AG10803 (cell line): ENCODE data around the gene SH3PXD2A.

Source experiments
- DNase-seq: peaks from one replicate; pipeline ENCODE4 v3.0.0; 2010; ENCODE audit warnings: low read depth
- H3K4me3 ChIP-seq: 2 replicates; pipeline ENCODE4 v1.5.1; 2011; ENCODE audit warnings: mild to moderate bottlenecking, low read length, control low read depth
- TF ChIP-seq, protein P1 (sequence below): conservative IDR thresholded peaks from 2 replicates; pipeline ENCODE4 v1.5.1; 2011; ENCODE audit warnings: mild to moderate bottlenecking, low read length, control low read depth, inconsistent platforms

Gene SH3PXD2A

DNA sequence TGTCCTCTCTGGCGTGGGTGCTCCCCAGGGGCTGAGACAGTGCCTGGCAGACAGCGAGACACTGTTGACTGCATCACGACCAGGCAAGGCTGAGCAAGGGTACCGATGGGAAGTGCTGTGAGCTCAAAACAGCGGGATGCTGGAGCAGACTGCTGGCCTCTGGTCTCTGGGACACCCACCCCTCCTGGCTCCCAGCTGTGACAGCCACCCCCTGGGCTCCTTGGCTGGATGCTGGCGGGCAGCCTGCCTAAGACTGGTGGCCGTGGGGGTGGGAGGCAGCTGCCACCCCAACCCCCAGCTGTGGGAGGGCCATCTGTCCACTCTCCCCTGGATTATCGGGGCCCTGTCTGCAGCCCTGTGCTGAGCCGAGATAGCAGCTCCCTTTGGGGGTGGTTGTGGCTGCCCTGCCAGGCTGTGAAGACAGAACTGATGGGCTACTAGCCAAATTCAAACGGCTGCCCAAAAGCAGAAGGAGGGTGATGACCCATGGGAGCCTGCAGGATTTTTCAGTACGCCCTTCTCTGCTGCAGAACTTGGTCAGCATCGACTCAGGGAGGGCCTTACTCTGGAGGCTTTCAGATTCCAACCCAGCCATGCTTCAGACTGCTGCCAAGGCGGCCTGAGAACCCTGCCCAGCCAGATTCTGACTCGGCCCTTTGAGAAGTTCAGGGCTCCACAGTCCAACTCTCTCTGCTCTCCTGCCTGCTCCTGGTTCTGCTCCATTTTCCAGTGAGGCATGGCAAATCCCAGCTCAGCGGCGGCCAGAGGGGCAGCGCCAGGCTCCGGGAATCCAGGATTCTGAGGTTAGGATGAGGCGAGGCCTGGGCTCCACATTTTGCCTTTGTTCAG, 236.6 kb downstream of the SH3PXD2A start:
- no peak overlapping the region for H3K4me3 ChIP-seq
- DNase-seq: peak; percentile 82
- TF ChIP-seq, protein P1, sequence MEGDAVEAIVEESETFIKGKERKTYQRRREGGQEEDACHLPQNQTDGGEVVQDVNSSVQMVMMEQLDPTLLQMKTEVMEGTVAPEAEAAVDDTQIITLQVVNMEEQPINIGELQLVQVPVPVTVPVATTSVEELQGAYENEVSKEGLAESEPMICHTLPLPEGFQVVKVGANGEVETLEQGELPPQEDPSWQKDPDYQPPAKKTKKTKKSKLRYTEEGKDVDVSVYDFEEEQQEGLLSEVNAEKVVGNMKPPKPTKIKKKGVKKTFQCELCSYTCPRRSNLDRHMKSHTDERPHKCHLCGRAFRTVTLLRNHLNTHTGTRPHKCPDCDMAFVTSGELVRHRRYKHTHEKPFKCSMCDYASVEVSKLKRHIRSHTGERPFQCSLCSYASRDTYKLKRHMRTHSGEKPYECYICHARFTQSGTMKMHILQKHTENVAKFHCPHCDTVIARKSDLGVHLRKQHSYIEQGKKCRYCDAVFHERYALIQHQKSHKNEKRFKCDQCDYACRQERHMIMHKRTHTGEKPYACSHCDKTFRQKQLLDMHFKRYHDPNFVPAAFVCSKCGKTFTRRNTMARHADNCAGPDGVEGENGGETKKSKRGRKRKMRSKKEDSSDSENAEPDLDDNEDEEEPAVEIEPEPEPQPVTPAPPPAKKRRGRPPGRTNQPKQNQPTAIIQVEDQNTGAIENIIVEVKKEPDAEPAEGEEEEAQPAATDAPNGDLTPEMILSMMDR: no peak

GRCh38 chr10:103617602-103618385, 237.6 kb downstream of the SH3PXD2A start:
- H3K4me3 ChIP-seq: no peak overlapping the region
- TF ChIP-seq, protein P1: no peak
- peak; percentile 56 for DNase-seq

DNA sequence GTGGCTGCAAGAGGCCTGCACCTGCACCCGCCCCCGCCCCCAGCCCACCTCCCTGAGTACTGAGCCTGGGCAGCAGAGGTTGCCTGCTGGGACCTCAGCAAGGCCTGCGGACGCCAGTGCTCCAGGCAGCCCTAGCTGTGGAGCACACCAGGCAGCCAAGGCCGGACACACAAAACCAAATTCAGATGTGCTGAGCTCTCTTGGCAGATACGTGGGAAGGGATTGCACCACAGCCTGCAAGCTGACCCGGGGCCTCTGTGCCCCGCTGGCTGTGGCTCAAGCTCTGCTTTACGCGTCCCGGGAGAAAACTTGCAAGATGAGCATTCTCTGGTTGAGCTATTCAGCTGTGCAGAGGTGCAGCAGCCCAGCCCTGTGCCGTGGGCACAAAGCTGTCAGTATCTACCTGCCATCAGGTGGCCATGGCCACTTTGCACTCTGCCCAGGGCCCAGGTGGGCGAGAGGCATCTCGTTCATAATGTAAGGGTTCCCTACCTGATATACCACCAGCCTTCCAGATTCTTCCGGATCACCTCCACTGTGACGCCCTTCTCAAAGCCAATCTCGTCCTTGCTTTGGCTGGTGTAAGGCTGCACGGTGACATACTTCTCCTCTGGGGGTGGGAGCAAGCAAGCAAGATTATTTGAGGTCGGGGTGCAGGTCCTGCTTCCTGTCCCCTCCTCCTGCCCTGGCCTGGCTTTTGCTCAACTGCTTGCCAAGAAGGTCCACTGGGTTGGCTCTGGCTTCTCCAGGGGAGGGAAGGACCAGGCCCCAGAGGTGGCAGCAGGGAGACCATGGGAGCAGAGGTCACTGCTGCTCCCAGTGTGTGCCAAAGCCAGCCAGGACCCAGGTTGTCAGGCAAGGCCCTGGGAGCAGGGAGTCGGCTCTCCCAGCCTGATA, 238.4 kb downstream of the SH3PXD2A start:
- TF ChIP-seq, protein P1: no peak
- no peak overlapping the region for H3K4me3 ChIP-seq
- DNase-seq: peak; percentile 98

DNA sequence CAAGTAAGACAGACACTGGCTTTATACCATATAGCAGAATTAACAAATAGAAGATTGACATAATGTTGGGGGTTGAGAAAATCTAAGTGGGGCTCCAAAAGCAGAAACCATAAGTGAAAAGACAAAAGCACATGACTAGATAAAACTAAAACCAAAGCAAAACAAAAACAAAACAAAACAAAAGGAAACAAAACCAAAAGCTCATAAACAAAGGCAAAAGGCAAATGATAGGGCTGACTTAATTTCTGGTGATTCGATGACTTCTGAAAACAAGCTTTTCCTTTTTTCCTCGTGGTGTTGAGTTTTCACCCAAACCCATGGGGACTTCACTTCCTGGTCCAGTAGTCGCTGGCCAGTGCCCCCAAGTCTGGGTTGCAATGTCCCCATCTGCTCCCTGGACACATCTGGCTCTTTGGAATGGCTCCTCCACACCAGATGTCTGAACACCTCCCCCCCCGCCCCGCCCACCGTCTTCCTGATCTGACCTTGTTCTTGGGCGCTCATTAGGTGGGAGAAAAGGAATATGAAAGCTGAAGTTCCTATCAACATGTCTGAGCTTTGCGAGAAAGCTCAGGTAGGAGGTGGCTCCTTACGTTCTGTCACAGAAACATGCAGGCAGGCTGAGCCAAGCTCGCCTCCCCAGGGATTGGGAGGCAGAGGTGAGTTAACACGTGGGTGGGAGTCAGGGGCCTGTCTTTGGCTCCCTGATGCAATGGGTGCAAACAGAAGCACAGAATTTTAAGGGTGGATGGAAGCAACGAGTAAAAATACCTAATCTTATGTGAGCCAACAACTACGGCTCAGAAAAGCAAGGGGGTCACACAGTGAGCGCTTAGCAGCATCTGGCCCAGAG, 240.8 kb downstream of the SH3PXD2A start:
- TF ChIP-seq, protein P1: no peak
- H3K4me3 ChIP-seq: no peak overlapping the region
- DNase-seq: peak; percentile 29

DNA sequence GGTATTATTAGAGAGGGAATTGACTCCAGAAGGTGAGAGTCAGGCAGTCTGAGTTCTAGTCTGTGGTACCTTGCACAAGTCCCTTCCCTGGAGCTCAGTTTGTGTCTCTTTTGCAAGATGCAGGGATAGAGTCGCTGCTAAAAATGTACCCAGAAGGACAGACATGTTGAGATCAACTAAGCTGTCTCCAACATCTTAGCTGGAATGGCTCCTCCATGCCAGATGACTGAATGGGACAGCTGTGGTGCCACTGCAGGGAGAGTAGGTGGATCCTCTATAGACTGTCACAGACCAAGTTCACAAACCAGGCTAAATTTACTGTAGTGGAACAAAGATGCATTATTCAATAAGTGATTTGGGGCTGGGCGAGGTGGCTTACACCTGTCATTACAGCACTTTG, 241.8 kb downstream of the SH3PXD2A start:
- no peak overlapping the region for H3K4me3 ChIP-seq
- TF ChIP-seq, protein P1: no peak
- DNase-seq: no peak
